Mesendoderm (in vitro differentiated cells): ENCODE results near the gene LIN37.

ENCODE experiments used
- DNase-seq: peaks from one replicate; pipeline ENCODE4 v3.0.0; 2013
- H2AK5ac ChIP-seq: 2 replicates; pipeline ENCODE4 v1.6.1; 2013; ENCODE audit warnings: low read length, inconsistent platforms
- H2BK120ac ChIP-seq: 2 replicates; pipeline ENCODE4 v1.6.1; 2013; ENCODE audit warnings: low read depth, mild to moderate bottlenecking, low read length, moderate library complexity, mixed read lengths
- H2BK15ac ChIP-seq: replicated peaks from 2 replicates; pipeline ENCODE4 v1.6.1; 2013; ENCODE audit warnings: low read depth, mild to moderate bottlenecking, moderate library complexity
- H2BK5ac ChIP-seq: 2 replicates; pipeline ENCODE4 v1.6.1; 2013; ENCODE audit warnings: low read length, inconsistent platforms
- H3K18ac ChIP-seq: 2 replicates; pipeline ENCODE4 v1.6.1; 2013; ENCODE audit warnings: mild to moderate bottlenecking, low read length, mixed read lengths
- H3K23ac ChIP-seq: one replicate; pipeline ENCODE4 v1.6.1; 2013; ENCODE audit warnings: low read length
- H3K27ac ChIP-seq: 2 replicates; pipeline ENCODE4 v1.5.1; 2013; ENCODE audit warnings: low read depth, mild to moderate bottlenecking, inconsistent platforms, low read length, moderate library complexity
- H3K27me3 ChIP-seq: 2 replicates; pipeline ENCODE4 v1.6.1; 2013; ENCODE audit warnings: low read length, control low read depth, mild to moderate bottlenecking, inconsistent platforms; ENCODE audit not compliant: insufficient read depth, poor library complexity
- H3K36me3 ChIP-seq: 2 replicates; pipeline ENCODE4 v1.6.1; 2013; ENCODE audit warnings: low read length, inconsistent platforms; ENCODE audit not compliant: control insufficient read depth, insufficient read depth
- H3K4ac ChIP-seq: one replicate; pipeline ENCODE4 v1.6.1; 2013; ENCODE audit warnings: low read depth, mild to moderate bottlenecking, low read length, moderate library complexity
- H3K4me1 ChIP-seq: 2 replicates; pipeline ENCODE4 v1.6.1; 2013; ENCODE audit warnings: low read depth, low read length, inconsistent platforms; ENCODE audit not compliant: control insufficient read depth
- H3K4me2 ChIP-seq: 2 replicates; pipeline ENCODE4 v1.6.1; 2013; ENCODE audit warnings: low read length
- H3K4me3 ChIP-seq: 2 replicates; pipeline ENCODE4 v1.5.1; 2013; ENCODE audit warnings: mild to moderate bottlenecking, low read length
- H3K56ac ChIP-seq: one replicate; pipeline ENCODE4 v1.6.1; 2013; ENCODE audit warnings: low read length
- H3K79me1 ChIP-seq: 2 replicates; pipeline ENCODE4 v1.6.1; 2013; ENCODE audit warnings: low read length, inconsistent platforms
- H3K79me2 ChIP-seq: 2 replicates; pipeline ENCODE4 v1.6.1; 2013; ENCODE audit warnings: mild to moderate bottlenecking, low read length; ENCODE audit not compliant: control insufficient read depth, insufficient read depth
- H3K9ac ChIP-seq: 2 replicates; pipeline ENCODE4 v1.6.1; 2013; ENCODE audit warnings: low read length, inconsistent platforms
- H4K5ac ChIP-seq: one replicate; pipeline ENCODE4 v1.6.1; 2013; ENCODE audit warnings: low read length
- H4K8ac ChIP-seq: one replicate; pipeline ENCODE4 v1.6.1; 2013; ENCODE audit warnings: low read depth, mild to moderate bottlenecking, control low read depth, low read length, moderate library complexity
- WGBS: extraction: QIAGEN DNeasy Blood & Tissue Kit; methylation state at CpG from one replicate; pipeline ENCODE4 v1.1.7; 2013; ENCODE audit warnings: low lambda C conversion rate, missing lambda C conversion rate; ENCODE audit not compliant: insufficient coverage; ENCODE audit errors: extremely low coverage; 5-methylcytosine and 5-hydroxymethylcytosine counted together

LIN37 gene

DNA sequence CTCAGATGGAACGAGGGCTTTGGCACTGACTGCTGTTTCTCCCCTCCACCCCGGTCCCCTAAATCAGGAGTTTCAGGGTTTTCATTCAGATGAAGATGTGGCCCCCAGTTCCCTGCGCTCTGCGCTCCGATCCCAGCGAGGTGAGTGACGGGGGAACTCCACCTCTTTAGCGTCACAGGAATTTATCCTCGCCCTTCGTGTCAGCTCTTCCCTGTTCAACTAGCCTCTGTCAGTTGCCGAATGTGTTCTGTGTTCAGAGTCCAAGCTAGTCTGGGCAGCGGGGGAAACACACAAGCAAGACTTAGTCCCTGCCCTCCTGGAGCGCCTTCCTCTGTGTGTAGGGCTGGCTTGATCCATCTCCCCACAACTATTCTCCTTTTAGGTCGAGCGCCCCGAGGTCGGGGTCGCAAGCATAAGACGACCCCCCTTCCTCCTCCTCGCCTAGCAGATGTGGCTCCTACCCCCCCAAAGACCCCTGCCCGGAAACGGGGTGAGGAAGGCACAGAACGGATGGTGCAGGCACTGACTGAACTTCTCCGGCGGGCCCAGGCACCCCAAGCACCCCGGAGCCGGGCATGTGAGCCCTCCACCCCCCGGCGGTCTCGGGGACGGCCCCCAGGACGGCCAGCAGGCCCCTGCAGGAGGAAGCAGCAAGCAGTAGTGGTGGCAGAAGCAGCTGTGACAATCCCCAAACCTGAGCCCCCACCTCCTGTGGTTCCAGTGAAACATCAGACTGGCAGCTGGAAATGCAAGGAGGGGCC is 28.8 kb upstream of the LIN37 start:
- Histone ChIP-seq H3K4me3 (no peak overlapping the region), H3K9ac (peak overlapping the region; percentile 95), H3K36me3 (peaks cover 11% of the 10 kb centered on the region)

DNA sequence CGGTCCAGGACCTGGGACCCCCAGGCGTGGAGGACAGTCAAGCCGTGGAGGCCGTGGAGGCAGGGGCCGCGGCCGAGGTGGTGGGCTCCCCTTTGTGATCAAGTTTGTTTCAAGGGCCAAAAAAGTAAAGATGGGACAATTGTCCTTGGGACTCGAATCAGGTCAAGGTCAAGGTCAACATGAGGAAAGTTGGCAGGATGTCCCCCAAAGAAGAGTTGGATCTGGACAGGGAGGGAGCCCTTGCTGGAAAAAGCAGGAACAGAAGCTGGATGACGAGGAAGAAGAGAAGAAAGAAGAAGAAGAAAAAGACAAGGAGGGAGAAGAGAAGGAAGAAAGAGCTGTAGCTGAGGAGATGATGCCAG is 28.2 kb upstream of the LIN37 start:
- Histone ChIP-seq H3K4me2 (no peak overlapping the region), H3K79me1 (peaks cover 13% of the 10 kb centered on the region), H3K79me2 (peaks cover 13% of the 10 kb centered on the region), H2BK15ac (no peak overlapping the region), H4K8ac (no peak overlapping the region), H2AK5ac (no peak overlapping the region), H3K4me3 (no peak overlapping the region), H3K9ac (no peak overlapping the region), H4K5ac (no peak overlapping the region), H3K18ac (no peak overlapping the region), H3K27me3 (no peaks in the 10 kb centered on the region), H2BK5ac (no peak overlapping the region), H2BK120ac (no peak overlapping the region), H3K56ac (no peak overlapping the region), H3K36me3 (peaks cover 13% of the 10 kb centered on the region), H3K4ac (no peak overlapping the region), H3K4me1 (peaks cover 5% of the 10 kb centered on the region), H3K23ac (no peak overlapping the region), H3K27ac (no peak overlapping the region)
- WGBS = no CpG with 5 or more reads among the region's 9 CpGs
- no peak for DNase-seq

More for the DNA sequence above, 28.8 kb upstream of the LIN37 start:
- peak overlapping the region; percentile 97 for H3K56ac ChIP-seq
- H2BK5ac ChIP-seq = no peak overlapping the region
- H3K4ac ChIP-seq = no peak overlapping the region
- no peak overlapping the region for H2BK15ac ChIP-seq
- H3K79me1 ChIP-seq = peaks cover 13% of the 10 kb centered on the region
- H2AK5ac ChIP-seq = no peak overlapping the region
- no peaks in the 10 kb centered on the region for H3K27me3 ChIP-seq
- no peak overlapping the region for H3K4me2 ChIP-seq
- WGBS = no CpG with 5 or more reads among the region's 32 CpGs
- H3K18ac ChIP-seq = no peak overlapping the region
- peaks cover 13% of the 10 kb centered on the region for H3K79me2 ChIP-seq
- H3K27ac ChIP-seq = no peak overlapping the region
- no peak overlapping the region for H4K5ac ChIP-seq
- no peak overlapping the region for H2BK120ac ChIP-seq
- no peak for DNase-seq
- H3K23ac ChIP-seq = no peak overlapping the region
- H4K8ac ChIP-seq = no peak overlapping the region
- peaks cover 5% of the 10 kb centered on the region for H3K4me1 ChIP-seq

DNA sequence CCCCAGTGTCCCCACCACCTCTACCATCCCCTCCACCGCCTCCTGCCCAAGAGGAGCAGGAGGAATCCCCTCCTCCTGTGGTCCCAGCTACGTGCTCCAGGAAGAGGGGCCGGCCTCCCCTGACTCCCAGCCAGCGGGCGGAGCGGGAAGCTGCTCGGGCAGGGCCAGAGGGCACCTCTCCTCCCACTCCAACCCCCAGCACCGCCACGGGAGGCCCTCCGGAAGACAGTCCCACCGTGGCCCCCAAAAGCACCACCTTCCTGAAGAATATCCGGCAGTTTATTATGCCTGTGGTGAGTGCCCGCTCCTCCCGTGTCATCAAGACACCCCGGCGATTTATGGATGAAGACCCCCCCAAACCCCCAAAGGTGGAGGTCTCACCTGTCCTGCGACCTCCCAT is 27.7 kb upstream of the LIN37 start:
- peaks cover 13% of the 10 kb centered on the region for H3K79me1 ChIP-seq
- H4K8ac ChIP-seq = no peak overlapping the region
- DNase-seq = no peak
- H2BK15ac ChIP-seq = no peak overlapping the region
- WGBS = no CpG with 5 or more reads among the region's 17 CpGs
- no peak overlapping the region for H3K27ac ChIP-seq
- no peak overlapping the region for H3K23ac ChIP-seq
- H2BK120ac ChIP-seq = no peak overlapping the region
- peaks cover 13% of the 10 kb centered on the region for H3K79me2 ChIP-seq
- no peak overlapping the region for H2BK5ac ChIP-seq
- no peak overlapping the region for H3K4ac ChIP-seq
- peaks cover 16% of the 10 kb centered on the region for H3K36me3 ChIP-seq
- H3K56ac ChIP-seq = no peak overlapping the region
- no peaks in the 10 kb centered on the region for H3K27me3 ChIP-seq
- no peak overlapping the region for H3K4me3 ChIP-seq
- H4K5ac ChIP-seq = no peak overlapping the region
- no peak overlapping the region for H2AK5ac ChIP-seq
- no peak overlapping the region for H3K4me2 ChIP-seq
- peaks cover 5% of the 10 kb centered on the region for H3K4me1 ChIP-seq
- no peak overlapping the region for H3K18ac ChIP-seq
- H3K9ac ChIP-seq = no peak overlapping the region

DNA sequence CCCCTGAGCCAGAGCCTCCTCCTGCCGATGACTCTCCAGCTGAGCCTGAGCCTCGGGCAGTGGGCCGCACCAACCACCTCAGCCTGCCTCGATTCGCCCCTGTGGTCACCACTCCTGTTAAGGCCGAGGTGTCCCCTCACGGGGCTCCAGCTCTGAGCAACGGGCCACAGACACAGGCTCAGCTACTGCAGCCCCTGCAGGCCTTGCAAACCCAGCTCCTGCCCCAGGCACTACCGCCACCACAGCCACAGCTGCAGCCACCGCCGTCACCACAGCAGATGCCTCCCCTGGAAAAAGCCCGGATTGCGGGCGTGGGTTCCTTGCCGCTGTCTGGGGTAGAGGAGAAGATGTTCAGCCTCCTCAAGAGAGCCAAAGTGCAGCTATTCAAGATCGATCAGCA is 27.0 kb upstream of the LIN37 start:
- Histone ChIP-seq H4K8ac (no peak overlapping the region), H2BK120ac (no peak overlapping the region), H3K23ac (no peak overlapping the region), H3K18ac (no peak overlapping the region), H3K4me1 (peaks cover 3% of the 10 kb centered on the region), H3K4me3 (no peak overlapping the region), H3K56ac (no peak overlapping the region), H3K79me2 (peaks cover 13% of the 10 kb centered on the region), H2BK5ac (no peak overlapping the region), H3K27ac (no peak overlapping the region), H3K79me1 (peaks cover 13% of the 10 kb centered on the region), H3K27me3 (no peaks in the 10 kb centered on the region), H3K9ac (no peak overlapping the region), H3K4me2 (no peak overlapping the region), H2AK5ac (no peak overlapping the region), H3K4ac (no peak overlapping the region), H2BK15ac (no peak overlapping the region), H4K5ac (no peak overlapping the region), H3K36me3 (peaks cover 18% of the 10 kb centered on the region)
- DNase-seq = no peak
- no CpG with 5 or more reads among the region's 16 CpGs for WGBS

DNA sequence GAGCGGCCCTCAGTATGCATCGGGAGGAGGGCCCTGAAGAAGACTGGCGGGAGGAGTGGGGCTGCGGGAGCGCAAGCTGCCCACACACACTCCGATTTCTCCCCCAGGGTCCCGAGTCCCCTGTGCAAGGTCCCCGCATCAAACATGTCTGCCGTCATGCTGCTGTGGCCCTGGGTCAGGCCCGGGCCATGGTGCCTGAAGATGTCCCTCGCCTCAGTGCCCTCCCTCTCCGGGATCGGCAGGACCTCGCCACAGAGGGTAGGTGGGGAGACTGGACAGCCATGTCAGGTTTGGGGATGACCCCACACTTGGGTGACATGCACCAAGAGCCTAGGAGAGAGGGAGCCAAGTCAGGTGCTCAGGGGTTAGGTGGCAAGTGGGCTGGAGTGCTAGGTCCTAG is 25.9 kb upstream of the LIN37 start:
- Histone ChIP-seq H3K4me3 (no peak overlapping the region), H3K56ac (no peak overlapping the region), H4K8ac (no peak overlapping the region), H3K27me3 (no peaks in the 10 kb centered on the region), H3K79me2 (peaks cover 13% of the 10 kb centered on the region), H3K4me1 (peaks cover 3% of the 10 kb centered on the region), H4K5ac (no peak overlapping the region), H3K18ac (no peak overlapping the region), H3K4me2 (no peak overlapping the region), H2BK5ac (no peak overlapping the region), H2BK15ac (no peak overlapping the region), H2AK5ac (no peak overlapping the region), H3K36me3 (peaks cover 21% of the 10 kb centered on the region), H3K4ac (no peak overlapping the region), H3K23ac (no peak overlapping the region), H3K9ac (no peak overlapping the region), H3K27ac (no peak overlapping the region), H3K79me1 (peaks cover 13% of the 10 kb centered on the region), H2BK120ac (no peak overlapping the region)
- DNase-seq = no peak
- WGBS = no CpG with 5 or more reads among the region's 14 CpGs

DNA sequence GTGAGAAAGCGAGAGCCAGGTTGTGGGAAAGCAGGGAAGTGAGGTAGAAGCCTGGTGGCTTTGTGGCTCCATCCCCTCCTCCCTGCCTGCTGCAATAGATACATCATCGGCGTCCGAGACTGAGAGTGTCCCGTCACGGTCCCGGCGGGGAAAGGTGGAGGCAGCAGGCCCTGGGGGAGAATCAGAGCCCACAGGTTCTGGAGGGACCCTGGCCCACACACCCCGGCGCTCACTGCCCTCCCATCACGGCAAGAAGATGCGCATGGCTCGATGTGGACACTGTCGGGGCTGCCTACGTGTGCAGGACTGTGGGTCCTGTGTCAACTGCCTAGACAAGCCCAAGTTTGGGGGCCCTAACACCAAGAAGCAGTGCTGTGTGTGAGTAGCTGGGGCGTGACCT is 25.5 kb upstream of the LIN37 start:
- Histone ChIP-seq H2BK15ac (no peak overlapping the region), H3K9ac (no peak overlapping the region), H3K4me3 (no peak overlapping the region), H3K4ac (no peak overlapping the region), H4K8ac (no peak overlapping the region), H3K36me3 (peaks cover 23% of the 10 kb centered on the region), H3K23ac (no peak overlapping the region), H3K4me2 (no peak overlapping the region), H3K56ac (no peak overlapping the region), H3K4me1 (peaks cover 3% of the 10 kb centered on the region), H2AK5ac (no peak overlapping the region), H2BK5ac (no peak overlapping the region), H3K27me3 (no peaks in the 10 kb centered on the region), H2BK120ac (no peak overlapping the region), H3K79me2 (peaks cover 13% of the 10 kb centered on the region), H4K5ac (no peak overlapping the region), H3K18ac (no peak overlapping the region), H3K27ac (no peak overlapping the region), H3K79me1 (peaks cover 13% of the 10 kb centered on the region)
- WGBS = no CpG with 5 or more reads among the region's 16 CpGs
- DNase-seq = no peak
